ENCODE data around the gene ITGB5.

ITGB5 gene

GRCh38 chr3:124759666-124760401, 127.3 kb downstream of the ITGB5 start:
- TF ChIP-seq NFIC (IDR thresholded peaks at IDR 0.05) = no peak
- no peak for TF ChIP-seq TCF12 (IDR thresholded peaks at IDR 0.05; ENCODE audit: low read depth)
- TF ChIP-seq CREB1 (IDR thresholded peaks at IDR 0.05; ENCODE audit: low read depth) = no peak
- no peak for TF ChIP-seq EP300 (IDR thresholded peaks at IDR 0.05; ENCODE audit: borderline replicate concordance)
- TF ChIP-seq CEBPB (IDR thresholded peaks at IDR 0.05) = no peak
- TF ChIP-seq RAD21 (IDR thresholded peaks at IDR 0.05; ENCODE audit: low read depth) = no peak
- no peak for TF ChIP-seq YY1 (IDR thresholded peaks at IDR 0.05; ENCODE audit: low read depth)
- no peak for TF ChIP-seq FOXM1 (IDR thresholded peaks at IDR 0.05; ENCODE audit: borderline replicate concordance, low read depth)
- no peak for TF ChIP-seq TAF1 (IDR thresholded peaks at IDR 0.05; ENCODE audit: low read depth)
- TF ChIP-seq EGR1 (IDR thresholded peaks at IDR 0.05) = no peak
- TF ChIP-seq MAX (IDR thresholded peaks at IDR 0.05) = no peak
- TF ChIP-seq ZBTB7A (IDR thresholded peaks at IDR 0.05; ENCODE audit: low read depth) = no peak
- no peak for TF ChIP-seq USF1 (IDR thresholded peaks at IDR 0.05)
- no peak for TF ChIP-seq REST (IDR thresholded peaks at IDR 0.05; ENCODE audit: low read depth)

GRCh38 chr3:124758851-124759635, 128.1 kb downstream of the ITGB5 start:
- TF ChIP-seq CEBPB (IDR thresholded peaks at IDR 0.05) = no peak
- TF ChIP-seq MAX (IDR thresholded peaks at IDR 0.05) = no peak
- no peak for TF ChIP-seq YY1 (IDR thresholded peaks at IDR 0.05; ENCODE audit: low read depth)
- no peak for TF ChIP-seq TEAD4 (IDR thresholded peaks at IDR 0.05)
- no peak for TF ChIP-seq ZBTB7A (IDR thresholded peaks at IDR 0.05; ENCODE audit: low read depth)
- TF ChIP-seq TAF1 (IDR thresholded peaks at IDR 0.05; ENCODE audit: low read depth) = no peak
- TF ChIP-seq FOXM1 (IDR thresholded peaks at IDR 0.05; ENCODE audit: borderline replicate concordance, low read depth) = no peak
- TF ChIP-seq REST (IDR thresholded peaks at IDR 0.05; ENCODE audit: low read depth) = no peak
- no peak for TF ChIP-seq TCF12 (IDR thresholded peaks at IDR 0.05; ENCODE audit: low read depth)

GRCh38 chr3:124752051-124752450, 135.1 kb downstream of the ITGB5 start:
- TF ChIP-seq FOXM1 (IDR thresholded peaks at IDR 0.05; ENCODE audit: borderline replicate concordance, low read depth) (no peak), CREB1 (IDR thresholded peaks at IDR 0.05; ENCODE audit: low read depth) (no peak), YY1 (IDR thresholded peaks at IDR 0.05; ENCODE audit: low read depth) (no peak), MAX (IDR thresholded peaks at IDR 0.05) (no peak), CEBPB (IDR thresholded peaks at IDR 0.05) (no peak), NFIC (IDR thresholded peaks at IDR 0.05) (no peak), EGR1 (IDR thresholded peaks at IDR 0.05) (no peak), USF1 (IDR thresholded peaks at IDR 0.05) (no peak), TEAD4 (IDR thresholded peaks at IDR 0.05) (no peak), RAD21 (IDR thresholded peaks at IDR 0.05; ENCODE audit: low read depth) (no peak), REST (IDR thresholded peaks at IDR 0.05; ENCODE audit: low read depth) (no peak), EP300 (IDR thresholded peaks at IDR 0.05; ENCODE audit: borderline replicate concordance) (no peak), ZBTB7A (IDR thresholded peaks at IDR 0.05; ENCODE audit: low read depth) (no peak), TCF12 (IDR thresholded peaks at IDR 0.05; ENCODE audit: low read depth) (no peak)

Data from Ishikawa (cell line).